ENCODE data around the gene KHDC1L.
"Not testable (repeated sequence)": the region's sequence is repeated elsewhere in the genome, so short reads cannot be mapped to it uniquely, and the experiment has no call there.

The KHDC1L gene

DNA sequence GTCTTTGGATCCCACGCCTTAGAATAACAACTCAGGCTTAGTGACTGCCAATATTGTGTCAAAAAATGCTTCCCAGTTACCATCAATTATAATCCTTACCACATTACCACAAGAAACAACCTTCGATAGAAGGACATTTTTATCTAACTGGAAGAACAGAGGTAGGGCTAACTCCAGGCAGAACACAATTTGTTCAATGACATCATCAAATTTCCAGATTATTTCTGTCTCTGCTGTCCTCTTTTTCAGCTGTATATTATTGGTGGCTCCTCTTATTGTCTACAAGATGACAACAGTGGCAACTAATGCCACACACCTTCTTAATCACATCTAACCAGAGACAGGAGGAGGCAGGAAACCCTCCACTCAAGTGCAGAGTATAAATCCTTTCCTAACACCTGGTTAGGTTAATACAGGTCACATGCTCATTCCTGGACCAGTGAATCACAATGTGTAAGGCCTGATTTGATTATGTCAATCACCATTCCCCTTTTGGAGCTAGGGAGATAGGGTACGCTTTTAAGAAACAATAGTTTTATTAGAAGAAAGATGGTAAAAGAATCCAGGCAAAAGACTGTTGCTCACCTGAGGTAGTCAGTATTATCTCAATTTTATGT lies 18.0 kb downstream of the KHDC1L start:
- TF ChIP-seq, protein P1, sequence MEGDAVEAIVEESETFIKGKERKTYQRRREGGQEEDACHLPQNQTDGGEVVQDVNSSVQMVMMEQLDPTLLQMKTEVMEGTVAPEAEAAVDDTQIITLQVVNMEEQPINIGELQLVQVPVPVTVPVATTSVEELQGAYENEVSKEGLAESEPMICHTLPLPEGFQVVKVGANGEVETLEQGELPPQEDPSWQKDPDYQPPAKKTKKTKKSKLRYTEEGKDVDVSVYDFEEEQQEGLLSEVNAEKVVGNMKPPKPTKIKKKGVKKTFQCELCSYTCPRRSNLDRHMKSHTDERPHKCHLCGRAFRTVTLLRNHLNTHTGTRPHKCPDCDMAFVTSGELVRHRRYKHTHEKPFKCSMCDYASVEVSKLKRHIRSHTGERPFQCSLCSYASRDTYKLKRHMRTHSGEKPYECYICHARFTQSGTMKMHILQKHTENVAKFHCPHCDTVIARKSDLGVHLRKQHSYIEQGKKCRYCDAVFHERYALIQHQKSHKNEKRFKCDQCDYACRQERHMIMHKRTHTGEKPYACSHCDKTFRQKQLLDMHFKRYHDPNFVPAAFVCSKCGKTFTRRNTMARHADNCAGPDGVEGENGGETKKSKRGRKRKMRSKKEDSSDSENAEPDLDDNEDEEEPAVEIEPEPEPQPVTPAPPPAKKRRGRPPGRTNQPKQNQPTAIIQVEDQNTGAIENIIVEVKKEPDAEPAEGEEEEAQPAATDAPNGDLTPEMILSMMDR (IDR thresholded peaks at IDR 0.05; ENCODE audit: borderline replicate concordance, control extremely low read depth, extremely low read depth, insufficient read depth, missing control alignments) = no peak
- in situ Hi-C loops (cut with MboI; ENCODE audit: low sequenced_read_pairs, unreplicated experiment) = no loop called here
- no peak for DNase-seq (ENCODE audit: low spot score)

DNA sequence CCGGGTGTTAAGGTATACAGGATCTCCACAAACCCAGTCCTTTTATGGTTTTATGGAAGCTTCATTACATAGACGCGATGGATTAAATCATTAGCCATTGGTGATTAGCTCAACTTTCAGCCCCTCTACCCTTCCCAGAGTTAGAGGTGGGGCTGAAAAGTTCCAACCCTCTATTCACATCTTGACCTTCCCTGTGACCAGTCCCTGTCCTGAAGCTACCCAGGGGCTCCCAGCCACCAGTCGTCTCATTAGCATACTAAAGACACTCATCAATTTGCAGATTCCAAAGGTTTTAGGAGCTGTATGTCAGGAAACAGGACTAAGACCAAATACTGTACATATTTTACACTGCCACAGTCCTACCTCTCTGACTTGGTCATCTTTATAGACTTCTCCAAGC lies 21.0 kb downstream of the KHDC1L start:
- TF ChIP-seq, protein P1 (IDR thresholded peaks at IDR 0.05; ENCODE audit: borderline replicate concordance, control extremely low read depth, extremely low read depth, insufficient read depth, missing control alignments) = no peak
- DNase-seq (ENCODE audit: low spot score) = no peak
- in situ Hi-C loops (cut with MboI; ENCODE audit: low sequenced_read_pairs, unreplicated experiment) = no loop called here

DNA sequence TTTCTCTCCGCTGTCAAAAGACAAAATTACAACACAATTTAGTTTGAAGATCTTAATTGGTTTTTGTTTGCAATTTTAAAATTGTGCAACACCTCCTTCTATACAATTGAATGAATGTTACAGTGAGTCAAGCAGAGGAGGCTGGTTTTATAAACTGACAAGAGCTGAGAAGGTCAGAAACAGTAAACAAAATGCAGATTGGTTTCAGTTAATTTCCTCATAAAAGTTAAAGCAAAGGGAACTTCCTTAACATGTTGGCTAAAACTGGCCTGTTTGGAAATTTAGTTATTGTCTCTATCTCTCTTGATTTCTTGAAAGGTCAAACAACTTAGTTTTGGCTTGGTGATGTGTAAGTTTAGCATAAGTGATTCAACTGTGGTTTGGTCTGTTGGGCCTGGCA lies 22.2 kb downstream of the KHDC1L start:
- TF ChIP-seq, protein P1 (IDR thresholded peaks at IDR 0.05; ENCODE audit: borderline replicate concordance, control extremely low read depth, extremely low read depth, insufficient read depth, missing control alignments) = no peak

DNA sequence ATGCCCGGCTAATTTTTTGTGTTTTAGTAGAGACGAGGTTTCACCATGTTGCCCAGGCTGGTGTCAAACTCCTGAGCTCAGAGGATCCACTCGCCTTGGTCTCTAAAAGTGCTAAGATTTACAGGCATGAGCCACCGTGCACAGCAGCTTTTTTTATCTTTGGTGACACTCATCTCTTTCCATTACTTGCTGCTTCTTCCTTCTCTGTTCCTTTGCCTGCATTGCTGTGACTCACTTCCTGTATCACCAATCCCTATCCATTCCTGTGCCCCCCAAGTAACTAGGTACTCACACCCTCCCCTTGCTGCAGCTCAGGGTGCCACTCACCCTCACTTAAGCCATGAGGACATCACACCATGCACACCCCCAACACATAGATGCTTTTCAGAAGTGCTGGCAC lies 24.6 kb downstream of the KHDC1L start:
- no peak for DNase-seq (ENCODE audit: low spot score)
- in situ Hi-C loops (cut with MboI; ENCODE audit: low sequenced_read_pairs, unreplicated experiment) = no loop called here
- TF ChIP-seq, protein P1 (IDR thresholded peaks at IDR 0.05; ENCODE audit: borderline replicate concordance, control extremely low read depth, extremely low read depth, insufficient read depth, missing control alignments) = no peak

More for the DNA sequence above, 22.2 kb downstream of the KHDC1L start:
- DNase-seq (ENCODE audit: low spot score) = no peak
- in situ Hi-C loops (cut with MboI; ENCODE audit: low sequenced_read_pairs, unreplicated experiment) = no loop called here

DNA sequence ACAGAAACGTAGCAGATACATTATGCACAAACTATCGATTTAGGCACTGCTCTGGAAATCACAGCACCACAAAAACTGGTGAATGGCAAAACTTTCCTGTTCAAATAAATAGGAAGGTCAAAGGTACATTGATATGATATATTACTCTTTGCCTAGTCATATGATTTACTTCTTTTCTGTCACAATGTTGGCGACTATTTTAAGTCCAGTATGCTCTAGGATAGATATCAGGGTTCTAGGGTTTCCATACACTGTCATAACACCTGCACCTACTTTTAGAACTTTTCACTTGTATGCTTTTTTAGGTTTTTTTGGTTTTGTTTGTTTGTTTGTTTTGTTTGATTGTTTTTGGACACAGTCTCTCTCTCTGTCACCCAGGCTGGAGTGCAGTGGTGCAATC lies 25.0 kb downstream of the KHDC1L start:
- in situ Hi-C loops (cut with MboI; ENCODE audit: low sequenced_read_pairs, unreplicated experiment) = no loop called here
- TF ChIP-seq, protein P1 (IDR thresholded peaks at IDR 0.05; ENCODE audit: borderline replicate concordance, control extremely low read depth, extremely low read depth, insufficient read depth, missing control alignments) = no peak
- no peak for DNase-seq (ENCODE audit: low spot score)

DNA sequence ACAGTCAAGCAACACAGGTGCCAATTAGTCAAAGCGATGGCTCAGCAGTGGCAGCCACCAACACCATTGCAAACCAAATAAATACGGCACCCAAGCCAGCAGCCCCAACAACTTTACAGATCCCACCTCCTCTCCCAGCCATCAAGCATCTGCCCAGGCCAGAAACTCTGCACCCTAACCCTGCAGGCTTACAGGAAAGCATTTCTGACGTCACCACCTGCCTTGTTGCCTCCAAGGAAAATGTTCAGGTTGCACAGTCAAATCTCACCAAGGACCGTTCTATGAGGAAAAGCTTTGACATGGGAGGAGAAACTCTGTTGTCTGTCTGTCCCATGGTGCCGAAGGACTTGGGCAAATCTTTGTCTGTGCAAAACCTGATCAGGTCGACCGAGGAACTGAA lies 30.6 kb downstream of the KHDC1L start:
- in situ Hi-C loops (cut with MboI; ENCODE audit: low sequenced_read_pairs, unreplicated experiment) = no loop called here
- no peak for DNase-seq (ENCODE audit: low spot score)
- TF ChIP-seq, protein P1 (IDR thresholded peaks at IDR 0.05; ENCODE audit: borderline replicate concordance, control extremely low read depth, extremely low read depth, insufficient read depth, missing control alignments) = no peak

DNA sequence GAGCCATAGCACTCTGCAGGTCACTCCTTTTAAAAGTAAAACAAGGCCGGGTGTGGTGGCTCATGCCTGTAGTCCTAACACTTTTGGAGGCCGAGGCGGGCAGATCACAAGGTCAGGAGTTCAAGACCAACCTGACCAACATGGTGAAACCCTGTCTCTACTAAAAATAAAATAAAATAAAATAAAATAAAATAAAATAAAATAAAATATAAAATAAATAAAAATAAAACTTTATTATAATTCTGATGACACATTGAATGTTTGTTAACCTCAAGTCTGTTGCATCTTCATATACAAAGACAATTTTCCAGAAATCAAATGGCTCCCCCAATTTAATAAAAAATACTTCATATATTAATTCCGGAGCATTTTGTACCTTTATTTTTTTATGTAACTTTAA lies 32.0 kb downstream of the KHDC1L start:
- DNase-seq (ENCODE audit: low spot score); in situ Hi-C loops (cut with MboI; ENCODE audit: low sequenced_read_pairs, unreplicated experiment): not testable (repeated sequence)

Data from GM13976 (cell line).